Endothelial cell of umbilical vein (primary cell): Measurements from ENCODE around the gene BANF2. TPM values are rescaled to one million over a fixed set of nuclear protein-coding genes. Genes with fewer than 3 reads are reported as not detected.

ENCODE experiments used
- BruUV-seq: library from RNA; stranded (reverse); fragments of 400-500 nt; replicated peaks from 2 replicates; lab custom pipeline; 2021; lab: Mats Ljungman, UMichigan
- CTCF ChIA-PET: fragments of 300-600, 350-600 bp; sonication (Branson Sonifier 250); formaldehyde crosslinking; loops from one replicate; lab custom pipeline; 2021; ENCODE audit warnings: antibody characterized with exemption, inconsistent platforms; lab: Charles Lee
- POLR2A ChIA-PET: fragments of 300-600, 350-600 bp; sonication (Branson Sonifier 250); formaldehyde crosslinking; loops from one replicate; lab custom pipeline; 2021; ENCODE audit warnings: antibody characterized with exemption, inconsistent platforms; lab: Charles Lee
- DNase-seq: peaks from one replicate; pipeline ENCODE4 v3.0.0-alpha.2; 2011; ENCODE audit warnings: low read depth, low spot score
- FAIRE-seq: peaks from 2 replicates; lab custom pipeline; 2011; peaks lifted over from hg19 to GRCh38; lab: Jason Lieb, UNC
- H2AFZ ChIP-seq: 2 replicates; pipeline ENCODE4 v1.6.0; 2012; ENCODE audit warnings: low read depth, low read length, control low read depth, inconsistent platforms
- H3K27ac ChIP-seq: 2 replicates; pipeline ENCODE4 v1.5.1; 2011; ENCODE audit warnings: low read depth, mild to moderate bottlenecking, control low read depth, low read length, moderate library complexity; ENCODE audit not compliant: insufficient read depth
- H3K27me3 ChIP-seq, 2 experiments: 2 replicates each; pipeline versions ENCODE4 v1.6.0 to v1.6.1; 2011; ENCODE audit warnings: low read length in 2 of 2, mixed read lengths in 1 of 2; ENCODE audit not compliant: control insufficient read depth in 2 of 2, insufficient read depth in 2 of 2
- H3K36me3 ChIP-seq, 2 experiments: 2 replicates in 1 of 2; 3 replicates in 1 of 2; pipeline ENCODE4 v1.5.1; 2011; ENCODE audit warnings: low read length in 2 of 2, mild to moderate bottlenecking in 1 of 2, moderate library complexity in 1 of 2; ENCODE audit not compliant: control insufficient read depth in 2 of 2, insufficient read depth in 2 of 2; ENCODE audit errors: extremely low read depth in 1 of 2
- H3K4me1 ChIP-seq: 3 replicates; pipeline ENCODE4 v1.5.1; 2011; ENCODE audit warnings: mild to moderate bottlenecking, low read length; ENCODE audit not compliant: control insufficient read depth, insufficient read depth; ENCODE audit errors: extremely low read depth
- H3K4me2 ChIP-seq: 2 replicates; pipeline ENCODE4 v1.6.1; 2011; ENCODE audit warnings: low read length, control low read depth, mixed read lengths; ENCODE audit not compliant: insufficient read depth
- H3K4me3 ChIP-seq, 3 experiments: fragments of 200-600 bp in 1 of 3; sonication (generic), shearing (Covaris generic) in 1 of 3; replicated peaks in 1 of 3; 2 replicates each; pipeline ENCODE4 v1.5.1; 2011 to 2016; ENCODE audit warnings: control low read depth in 3 of 3, low read length in 3 of 3, mild to moderate bottlenecking in 2 of 3, inconsistent platforms in 1 of 3, low read depth in 1 of 3, moderate library complexity in 1 of 3; ENCODE audit not compliant: insufficient read depth in 1 of 3
- H3K79me2 ChIP-seq: 2 replicates; pipeline ENCODE4 v1.6.0; 2012; ENCODE audit warnings: low read length, inconsistent platforms; ENCODE audit not compliant: control insufficient read depth, insufficient read depth
- H3K9ac ChIP-seq: replicated peaks from 2 replicates; pipeline ENCODE3; 2011; ENCODE audit warnings: low read length, control low read depth; ENCODE audit not compliant: insufficient read depth; ENCODE audit errors: extremely low read depth
- H3K9me1 ChIP-seq: replicated peaks from 3 replicates; pipeline ENCODE4 v1.6.0; 2011; ENCODE audit warnings: mild to moderate bottlenecking, low read length; ENCODE audit not compliant: control insufficient read depth, insufficient read depth; ENCODE audit errors: extremely low read depth
- H3K9me3 ChIP-seq: replicated peaks from 2 replicates; pipeline ENCODE4 v1.5.1; 2012; ENCODE audit warnings: low read length, inconsistent platforms; ENCODE audit not compliant: control insufficient read depth, insufficient read depth
- H4K20me1 ChIP-seq: replicated peaks from 2 replicates; pipeline ENCODE3; 2011; ENCODE audit warnings: mild to moderate bottlenecking, low read length; ENCODE audit not compliant: control insufficient read depth, insufficient read depth; ENCODE audit errors: extremely low read depth
- EZH2 ChIP-seq: IDR thresholded peaks from 2 replicates; pipeline ENCODE4 v1.6.1; 2012; ENCODE audit warnings: borderline replicate concordance, low read depth, mild to moderate bottlenecking, moderate library complexity, low read length, inconsistent platforms; ENCODE audit not compliant: severe bottlenecking
- FOS ChIP-seq: IDR thresholded peaks from 2 replicates; pipeline ENCODE4 v1.6.1; 2011; ENCODE audit warnings: mild to moderate bottlenecking, low read length, moderate library complexity, borderline replicate concordance; ENCODE audit not compliant: insufficient read depth
- GATA2 ChIP-seq: IDR thresholded peaks from 2 replicates; pipeline ENCODE4 v1.7.0; 2011; ENCODE audit warnings: low read depth, mild to moderate bottlenecking, moderate library complexity, mixed read lengths, low read length; ENCODE audit not compliant: insufficient read length, insufficient read depth
- JUN ChIP-seq: IDR thresholded peaks from 2 replicates; pipeline ENCODE4 v1.6.1; 2011; ENCODE audit warnings: borderline replicate concordance, low read depth; ENCODE audit not compliant: insufficient read length, insufficient read depth
- MYC ChIP-seq: IDR thresholded peaks from one replicate; pipeline ENCODE4 v1.6.1; 2011; ENCODE audit warnings: mild to moderate bottlenecking, low read depth, low read length
- POLR2A ChIP-seq: IDR thresholded peaks from 2 replicates; pipeline ENCODE4 v1.6.1; 2012; ENCODE audit warnings: low read depth, mild to moderate bottlenecking, control low read depth, low read length
- POLR2AphosphoS5 ChIP-seq: IDR thresholded peaks from 2 replicates; pipeline ENCODE4 v1.6.1; 2012; ENCODE audit warnings: low read depth, mild to moderate bottlenecking, control low read depth, low read length, moderate library complexity; ENCODE audit not compliant: insufficient read depth
- dilution Hi-C: fragments of 300-500 bp; cut with MboI; formaldehyde crosslinking; loops from one replicate; pipeline ENCODE4 v1.15.0; 2019; ENCODE audit warnings: low sequenced_read_pairs; ENCODE audit not compliant: extremely low pct_ligation_motif_present
- intact Hi-C: fragments of 100-400 bp; cut with micrococcal nuclease; formaldehyde crosslinking; loops from one replicate; pipeline ENCODE4 v1.10.0; 2022
- polyA plus RNA-seq, 4 experiments: library from polyadenylated mRNA; depleted of rRNA in 3 of 4; stranded (reverse) in 3 of 4; unstranded in 1 of 4; fragments of >200 nt; gene quantifications; 2 replicates each; pipeline versions ENCODE4 v1.2.1 to v1.2.3, GENCODE V29; 2011 to 2012; ENCODE audit warnings: missing spikeins in 1 of 4
- total RNA-seq: library from RNA; stranded (reverse); gene quantifications from 2 replicates; pipeline ENCODE4 v1.2.3, GENCODE V29; 2021
- TF ChIP-seq, protein P1 (sequence below), 2 donors: IDR thresholded peaks; 1 replicate in 1 of 2; 2 replicates in 1 of 2; pipeline ENCODE4 v1.5.1; 2011; ENCODE audit warnings: low read length in 2 of 2, mild to moderate bottlenecking in 2 of 2, moderate library complexity in 2 of 2, control low read depth in 1 of 2, inconsistent platforms in 1 of 2, low read depth in 1 of 2; ENCODE audit not compliant: insufficient read depth in 1 of 2; ENCODE audit errors: extremely low read depth in 1 of 2
- TF ChIP-seq, protein P2 (sequence below): IDR thresholded peaks from 2 replicates; pipeline ENCODE4 v1.6.1; 2011; ENCODE audit not compliant: insufficient read depth, insufficient read length

Gene BANF2
- total and polyA plus RNA-seq, 2 donors (not counting 3 experiments of a cell fraction or from before 2014, with no cell fraction given) = not detected

DNA sequence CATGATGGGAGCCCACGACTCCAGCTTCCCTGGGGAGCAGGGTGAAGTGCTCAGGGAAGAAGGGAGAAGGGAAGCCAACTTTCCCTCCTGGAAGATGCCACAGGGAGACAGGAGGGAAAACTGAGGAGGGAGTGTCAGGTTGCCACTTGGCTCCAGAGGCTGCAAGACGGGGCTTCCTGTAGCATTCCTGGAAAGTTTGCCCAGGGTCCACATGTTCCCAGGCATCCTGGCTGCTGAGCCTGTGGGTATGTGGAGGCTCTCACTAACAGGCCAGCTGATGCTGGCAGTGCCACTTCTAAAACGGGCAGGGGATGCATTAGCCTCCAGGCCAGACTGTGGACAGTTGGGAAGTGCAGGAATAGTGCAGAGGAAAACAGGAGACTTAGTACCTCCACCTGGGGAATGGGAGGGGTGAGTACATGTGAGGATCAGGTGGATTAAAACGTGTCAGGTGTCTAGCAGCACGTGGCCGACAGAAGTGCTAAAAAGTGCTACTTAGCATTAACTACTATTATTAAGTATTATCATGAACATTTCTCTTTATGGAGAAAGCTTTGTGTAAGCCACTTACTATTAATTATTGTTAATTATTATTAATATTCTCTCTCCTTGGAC lies 33.2 kb downstream of the BANF2 start:
- peaks cover 2 to 4% of the 10 kb centered on the region in 2 experiments for H3K27me3 ChIP-seq
- H3K36me3 ChIP-seq = no peaks in the 10 kb centered on the region
- H3K9me3 ChIP-seq = no peaks in the 10 kb centered on the region
- dilution Hi-C loops = no loop called here
- no peak for DNase-seq
- H3K79me2 ChIP-seq = no peaks in the 10 kb centered on the region
- FAIRE-seq = no peak
- no peak overlapping the region for H2AFZ ChIP-seq
- H3K4me3 ChIP-seq = no peak overlapping the region
- BruUV-seq = no TSS peak
- POLR2A ChIA-PET = no interaction called here
- no peak overlapping the region for H3K4me2 ChIP-seq
- H3K9ac ChIP-seq = no peak overlapping the region
- peaks cover 7% of the 10 kb centered on the region for H3K4me1 ChIP-seq
- TF ChIP-seq JUN (no peak), POLR2A (no peak), FOS (no peak), POLR2AphosphoS5 (no peak), MYC (no peak), EZH2 (no peak), GATA2 (no peak)
- TF ChIP-seq, protein P1, sequence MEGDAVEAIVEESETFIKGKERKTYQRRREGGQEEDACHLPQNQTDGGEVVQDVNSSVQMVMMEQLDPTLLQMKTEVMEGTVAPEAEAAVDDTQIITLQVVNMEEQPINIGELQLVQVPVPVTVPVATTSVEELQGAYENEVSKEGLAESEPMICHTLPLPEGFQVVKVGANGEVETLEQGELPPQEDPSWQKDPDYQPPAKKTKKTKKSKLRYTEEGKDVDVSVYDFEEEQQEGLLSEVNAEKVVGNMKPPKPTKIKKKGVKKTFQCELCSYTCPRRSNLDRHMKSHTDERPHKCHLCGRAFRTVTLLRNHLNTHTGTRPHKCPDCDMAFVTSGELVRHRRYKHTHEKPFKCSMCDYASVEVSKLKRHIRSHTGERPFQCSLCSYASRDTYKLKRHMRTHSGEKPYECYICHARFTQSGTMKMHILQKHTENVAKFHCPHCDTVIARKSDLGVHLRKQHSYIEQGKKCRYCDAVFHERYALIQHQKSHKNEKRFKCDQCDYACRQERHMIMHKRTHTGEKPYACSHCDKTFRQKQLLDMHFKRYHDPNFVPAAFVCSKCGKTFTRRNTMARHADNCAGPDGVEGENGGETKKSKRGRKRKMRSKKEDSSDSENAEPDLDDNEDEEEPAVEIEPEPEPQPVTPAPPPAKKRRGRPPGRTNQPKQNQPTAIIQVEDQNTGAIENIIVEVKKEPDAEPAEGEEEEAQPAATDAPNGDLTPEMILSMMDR (IDR thresholded peaks at IDR 0.05; ENCODE audit: extremely low read depth in 1 of 2, insufficient read depth in 1 of 2, low read depth in 1 of 2, low read length in 2 of 2) = no peak
- TF ChIP-seq, protein P2, sequence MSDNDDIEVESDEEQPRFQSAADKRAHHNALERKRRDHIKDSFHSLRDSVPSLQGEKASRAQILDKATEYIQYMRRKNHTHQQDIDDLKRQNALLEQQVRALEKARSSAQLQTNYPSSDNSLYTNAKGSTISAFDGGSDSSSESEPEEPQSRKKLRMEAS = no peak
- CTCF ChIA-PET = interaction anchor here (1.3 to 1.4 kb wide), 2 partner anchors 50 to 67 kb away, joined by 3 read pairs; no protein-coding TSS in a partner anchor
- intact Hi-C loops = no loop called here
- H3K9me1 ChIP-seq = no peaks in the 10 kb centered on the region
- H4K20me1 ChIP-seq = no peaks in the 10 kb centered on the region
- H3K27ac ChIP-seq = no peak overlapping the region
